ENCODE data around the gene LRRC26.

The LRRC26 gene

DNA sequence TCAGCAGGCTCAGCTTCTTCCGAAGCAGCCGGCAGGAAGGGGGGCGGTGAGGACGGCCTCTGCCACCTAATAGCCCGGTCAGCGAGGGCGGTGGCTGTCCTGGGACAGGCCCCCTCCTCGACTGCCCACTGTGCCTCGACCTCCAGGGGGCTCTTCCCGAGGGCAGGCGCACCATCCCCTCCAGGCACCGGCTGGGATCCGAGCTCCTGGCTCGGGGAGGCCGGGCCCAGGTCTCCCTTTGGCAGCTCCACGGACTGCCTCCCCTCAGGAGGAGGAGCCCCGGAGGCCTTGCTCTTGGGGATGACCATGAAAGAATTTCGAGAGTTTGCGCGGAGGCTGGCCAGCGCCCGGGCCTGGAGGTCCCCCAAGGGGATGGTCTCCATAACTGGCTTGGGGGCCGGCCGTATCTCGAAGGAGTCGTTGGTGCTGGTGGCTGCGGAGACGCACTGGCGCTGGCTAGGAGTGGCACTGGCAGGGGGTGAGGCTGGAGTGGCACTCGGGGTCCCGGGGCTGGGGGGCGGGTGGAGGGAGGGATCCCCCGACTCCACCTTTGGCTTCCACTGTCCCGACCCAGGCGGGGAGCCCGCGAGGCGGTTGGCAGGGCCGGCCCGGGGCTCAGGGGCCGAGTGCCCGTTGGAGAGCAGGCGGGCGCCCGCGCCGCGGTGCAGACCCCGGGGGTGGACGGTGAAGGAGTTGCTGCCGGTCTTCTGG lies 29.7 kb upstream of the LRRC26 start:
- DNase-seq, result no peak

- DNase-seq, result no peak
These were observed 29.0 kb upstream of the LRRC26 start for GRCh38 chr9:137198902-137199283.

DNA sequence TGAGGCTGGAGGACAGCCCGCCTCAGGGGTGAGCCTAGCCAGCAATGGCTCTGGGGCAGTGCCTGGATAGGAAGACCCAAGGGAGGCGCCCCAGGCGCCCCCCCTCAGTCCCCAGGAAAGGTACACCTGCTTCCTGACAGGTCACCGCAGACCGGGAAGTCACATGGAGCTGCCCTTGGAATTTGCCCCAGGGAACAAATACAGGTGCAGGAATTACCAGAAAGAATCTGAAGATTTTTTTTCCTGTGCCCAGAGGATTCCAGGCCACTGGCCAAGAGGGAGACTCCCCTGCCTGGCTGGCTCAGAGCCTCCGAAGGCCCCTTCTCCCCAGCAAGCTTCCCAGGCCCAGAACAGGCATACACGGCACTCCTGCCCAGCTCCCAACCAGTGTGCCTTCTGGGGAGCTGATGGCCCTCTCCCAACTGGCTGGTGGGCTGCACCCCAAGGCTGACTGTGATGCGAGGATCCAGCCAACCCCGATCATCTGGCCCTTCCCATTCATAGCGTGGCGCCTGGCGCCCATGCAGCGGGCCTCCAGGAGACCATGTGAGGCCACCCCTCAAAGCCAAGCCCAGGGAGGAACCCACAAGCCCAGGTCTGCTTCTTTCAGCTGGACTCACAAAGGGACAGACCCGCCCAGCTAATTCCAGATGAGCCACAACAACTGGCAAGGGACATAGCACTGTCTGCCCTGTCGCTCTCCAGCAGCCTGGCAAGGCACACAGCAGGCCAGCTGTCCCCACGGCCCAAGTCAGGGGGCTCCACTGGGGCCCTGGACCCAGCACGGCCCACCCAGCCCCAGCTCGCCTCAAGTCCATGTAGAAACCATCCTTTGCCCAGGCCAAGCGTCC lies 28.4 kb upstream of the LRRC26 start:
- DNase-seq, result no peak

DNA sequence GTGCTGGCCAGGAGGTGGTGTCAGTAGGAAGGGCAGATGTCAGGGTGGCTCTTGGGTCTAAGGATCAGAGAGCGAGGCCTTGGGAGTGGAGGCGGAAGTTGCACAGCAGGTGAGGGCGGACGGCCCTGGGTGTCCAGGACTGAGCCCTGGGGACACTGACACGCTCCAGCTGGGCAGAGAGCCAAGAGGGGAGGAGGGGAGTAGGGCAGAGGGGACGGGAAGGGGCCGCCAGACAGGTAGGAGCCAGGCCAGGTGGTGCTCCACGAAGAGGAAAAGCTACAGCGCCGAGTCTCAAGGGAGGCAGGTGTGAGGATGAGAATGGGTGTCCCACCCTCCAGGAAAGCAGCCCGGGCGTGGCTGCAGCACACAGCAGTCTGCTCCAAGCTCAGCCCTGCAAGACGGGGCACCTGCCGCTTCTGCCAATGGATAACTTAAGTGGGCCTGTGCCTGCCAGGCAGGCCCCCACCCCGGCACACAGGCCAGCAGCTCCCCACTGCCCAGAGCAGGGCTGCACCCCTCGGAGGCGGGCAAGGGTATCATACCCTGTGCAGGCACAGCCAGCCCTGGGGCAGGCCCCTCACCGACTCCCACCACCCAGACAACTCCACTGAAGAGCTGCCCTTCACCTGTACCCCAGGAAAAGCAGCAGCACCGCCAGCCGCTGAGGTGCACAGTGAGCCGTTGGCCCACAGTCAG lies 25.8 kb upstream of the LRRC26 start:
- DNase-seq, result no peak

DNA sequence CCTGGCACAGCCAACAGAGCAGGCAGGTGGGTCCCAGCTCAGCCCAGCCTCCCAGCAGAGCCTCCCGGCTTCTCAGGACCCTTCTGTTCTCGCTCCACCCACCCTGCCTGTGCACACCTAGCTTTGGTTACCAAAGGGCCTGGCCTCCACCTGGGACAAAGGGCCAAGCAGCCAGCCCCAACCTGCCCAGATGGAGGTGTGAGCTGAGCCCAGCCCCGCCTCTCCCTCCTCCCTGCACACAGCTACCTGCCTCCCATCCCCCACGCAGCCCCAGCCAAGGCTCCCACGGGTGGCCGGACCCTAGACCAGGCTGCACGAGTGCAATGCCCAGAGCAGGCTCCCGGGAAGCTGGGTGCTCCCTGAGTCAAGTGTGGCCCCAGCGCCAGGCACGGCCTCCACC lies 25.1 kb upstream of the LRRC26 start:
- DNase-seq, result no peak

GRCh38 chr9:137194388-137194787 lies 24.5 kb upstream of the LRRC26 start:
- no peak for DNase-seq

GRCh38 chr9:137193771-137194170 lies 23.9 kb upstream of the LRRC26 start:
- no peak for DNase-seq

DNA sequence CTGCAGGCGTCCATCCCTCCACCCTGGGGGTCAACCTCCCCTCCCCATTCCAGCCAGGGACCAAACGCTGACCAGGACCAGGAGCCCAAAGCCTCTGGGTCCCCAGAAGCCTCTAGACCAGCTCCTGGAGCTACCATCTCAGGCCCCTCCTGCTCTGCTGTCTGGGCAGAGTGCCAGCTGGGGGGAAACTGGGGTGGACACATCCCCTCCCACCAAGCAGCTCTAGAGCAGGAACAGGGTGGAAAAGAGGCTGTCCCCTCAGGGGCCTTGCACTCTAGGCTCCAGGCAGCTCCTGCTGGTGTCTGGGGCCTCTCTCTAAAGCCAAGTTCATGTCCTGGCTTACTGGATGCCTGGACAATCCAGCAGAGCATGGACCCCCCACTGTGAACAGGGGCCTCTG lies 23.0 kb upstream of the LRRC26 start:
- DNase-seq, result no peak

DNA sequence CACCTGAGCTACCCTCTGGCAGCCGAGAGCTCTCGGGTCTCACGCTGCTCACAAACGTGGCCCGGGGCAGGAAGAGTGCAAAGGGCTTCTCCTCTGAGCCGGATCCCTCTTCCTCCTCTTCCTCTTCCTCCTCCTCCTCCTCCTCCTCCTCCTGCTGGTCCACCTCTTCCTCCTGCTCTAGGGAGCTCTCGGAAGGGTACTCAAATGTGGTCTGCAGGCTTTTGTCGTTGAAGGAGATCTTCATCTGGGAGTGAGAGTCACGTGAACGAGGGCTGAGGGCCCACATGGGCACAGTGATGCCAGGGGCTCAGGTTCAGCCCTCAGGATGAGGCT lies 22.6 kb upstream of the LRRC26 start:
- DNase-seq, result no peak

- DNase-seq, result no peak
These were observed 22.0 kb upstream of the LRRC26 start for GRCh38 chr9:137191691-137192447.

GRCh38 chr9:137191245-137191644 lies 21.4 kb upstream of the LRRC26 start:
- DNase-seq, result no peak

GRCh38 chr9:137190315-137190856 lies 20.5 kb upstream of the LRRC26 start:
- no peak for DNase-seq

GRCh38 chr9:137189297-137190295 lies 19.7 kb upstream of the LRRC26 start:
- DNase-seq, result no peak

DNA sequence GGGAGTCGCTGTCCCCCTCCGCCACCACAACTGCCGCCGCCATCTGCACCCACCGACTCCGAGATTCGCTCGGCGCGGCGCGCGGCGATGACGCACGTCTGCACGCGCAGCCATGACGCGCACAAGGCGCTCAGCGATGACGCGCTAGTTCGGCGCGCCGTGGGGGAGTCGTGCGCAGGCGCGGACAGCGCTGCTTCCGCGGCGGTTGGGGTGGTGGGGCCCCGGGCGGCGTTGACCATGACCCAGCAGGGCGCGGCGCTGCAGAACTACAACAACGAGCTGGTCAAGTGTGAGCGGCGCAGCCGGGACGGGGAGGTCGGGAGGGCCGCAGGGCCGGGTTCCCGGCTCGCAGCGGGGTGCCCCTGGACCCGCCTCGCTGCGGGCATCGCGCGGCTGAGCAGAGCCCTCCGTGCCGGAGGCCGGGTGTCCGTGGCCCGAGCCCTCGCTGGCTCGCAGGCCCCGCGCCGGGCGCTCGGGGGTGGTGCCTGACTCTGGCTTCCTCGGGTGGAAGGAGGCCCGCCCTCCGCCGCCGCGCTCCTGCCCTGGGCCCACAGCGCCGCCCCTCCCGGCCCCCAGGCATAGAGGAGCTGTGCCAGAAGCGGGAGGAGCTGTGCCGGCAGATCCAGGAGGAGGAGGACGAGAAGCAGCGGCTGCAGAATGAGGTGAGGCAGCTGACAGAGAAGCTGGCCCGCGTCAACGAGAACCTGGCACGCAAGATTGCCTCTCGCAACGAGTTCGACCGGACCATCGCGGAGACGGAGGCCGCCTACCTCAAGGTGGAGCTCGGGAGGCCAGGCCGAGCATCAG lies 18.8 kb upstream of the LRRC26 start, which contains the start of the genes ANAPC2 and SSNA1:
Gene ANAPC2 (minus strand): TSS at position 71 of the 807 bp plus-strand sequence. CDS start 28 bp downstream, at position 43.
Gene SSNA1 (plus strand): TSS at position 187 of the 807 bp plus-strand sequence. CDS start 51 bp downstream, at position 238.
- DNase-seq, result peak; percentile 98

GRCh38 chr9:137188086-137188489 lies 18.2 kb upstream of the LRRC26 start:
- DNase-seq, result no peak

GRCh38 chr9:137187386-137187785 lies 17.5 kb upstream of the LRRC26 start:
- no peak for DNase-seq

GRCh38 chr9:137186385-137186784 lies 16.5 kb upstream of the LRRC26 start:
- DNase-seq, result no peak

DNA sequence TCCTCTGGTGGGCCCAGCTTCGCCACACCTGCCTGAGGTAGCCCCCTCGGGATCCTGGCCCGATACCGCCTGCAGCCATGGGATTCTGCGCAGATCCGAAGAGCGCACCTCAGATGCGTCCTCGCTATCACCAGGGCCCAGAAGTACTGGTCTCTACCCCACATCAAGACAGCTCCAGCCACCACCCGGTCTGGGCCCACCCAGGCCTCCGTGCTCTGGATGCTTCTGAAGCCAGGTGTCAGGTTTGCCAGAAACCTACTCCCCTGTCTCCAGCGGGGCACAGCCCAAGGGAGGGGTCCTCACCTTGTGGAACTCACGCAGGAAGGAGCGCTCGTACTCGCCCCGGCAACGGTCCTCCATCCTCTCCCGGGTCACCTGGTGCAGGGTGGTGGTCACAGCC lies 16.1 kb upstream of the LRRC26 start:
- DNase-seq, result no peak

DNA sequence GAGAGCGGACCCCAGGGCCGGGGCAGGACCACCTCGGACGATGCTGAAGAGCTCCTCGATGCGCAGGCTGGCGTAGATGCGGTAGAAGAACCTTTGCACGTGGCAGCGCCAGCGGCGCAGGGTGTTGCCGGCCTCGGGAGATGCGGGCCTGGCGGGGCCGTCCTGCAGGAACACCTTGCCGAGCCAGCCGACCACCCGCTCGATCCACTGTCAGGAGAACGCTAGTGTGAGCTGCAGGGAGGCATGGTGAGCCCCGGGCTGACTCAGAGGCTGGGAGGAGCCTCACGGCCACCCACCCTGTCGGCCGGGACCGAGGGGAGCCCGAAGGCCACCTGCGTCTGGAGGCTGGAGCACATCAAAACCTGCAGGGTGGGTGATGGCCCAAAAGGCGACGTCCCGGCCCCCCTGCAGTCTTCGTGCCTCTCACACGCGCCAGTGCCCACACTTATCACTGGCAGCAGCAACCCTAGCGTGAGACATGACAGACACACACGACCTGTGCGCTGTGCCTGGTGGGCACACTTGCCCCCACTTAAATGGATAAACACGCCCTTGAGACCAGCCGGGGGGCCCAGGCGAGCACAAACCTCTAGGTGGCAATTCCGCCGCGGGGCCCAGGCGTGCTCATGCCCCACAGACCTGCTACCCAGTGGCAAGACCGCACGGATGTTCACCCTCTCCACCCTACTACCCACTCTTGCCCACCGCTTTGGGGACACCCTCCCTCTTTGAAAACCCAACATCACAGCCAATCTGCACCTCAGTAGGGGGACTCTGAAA lies 15.2 kb upstream of the LRRC26 start:
- no peak for DNase-seq

Data from activated effector memory CD4-positive, alpha-beta T cell treated with anti-CD3 and anti-CD28 coated beads, Interleukin-2, amount 50 U/mL, for 16 hours (primary cell).